K562 (cell line): ENCODE data around the gene PADI1. TPM values are rescaled to one million over a fixed set of nuclear protein-coding genes. Genes with fewer than 3 reads are reported as not detected.

Source experiments
- CBFB ChIP-seq: sonication (generic); formaldehyde crosslinking; IDR thresholded peaks from 2 replicates; pipeline ENCODE4 v1.4.0; 2020; ENCODE audit warnings: mild to moderate bottlenecking, missing genetic modification reagents
- JUN ChIP-seq, 2 experiments: sonication (generic) in 1 of 2; formaldehyde crosslinking in 1 of 2; IDR thresholded peaks; 2 replicates each; pipeline versions ENCODE4 v1.6.1 to v1.8.0; 2012 to 2022; ENCODE audit warnings: borderline replicate concordance in 2 of 2, mild to moderate bottlenecking in 2 of 2, improper control_type of control experiment in 1 of 2, low read depth in 1 of 2, low read length in 1 of 2, missing genetic modification reagents in 1 of 2
- PRMT5 ChIP-seq: sonication (generic); formaldehyde crosslinking; IDR thresholded peaks from 2 replicates; pipeline ENCODE4 v1.5.0; 2020; ENCODE audit warnings: missing genetic modification reagents
- RBM17 ChIP-seq: fragments of 200-400 bp; formaldehyde crosslinking; IDR thresholded peaks from 2 replicates; pipeline ENCODE4 v1.6.1; 2017; ENCODE audit warnings: low read depth, mild to moderate bottlenecking, low read length, borderline replicate concordance
- RFX1 ChIP-seq: fragments of 450-650 bp; IDR thresholded peaks from 2 replicates; pipeline ENCODE4 v1.6.1; 2016; ENCODE audit warnings: mild to moderate bottlenecking, moderate library complexity
- SNRNP70 ChIP-seq: fragments of 200-400 bp; formaldehyde crosslinking; optimal IDR thresholded peaks from 2 replicates; pipeline ENCODE3; 2017; ENCODE audit warnings: low read depth, low read length
- ZNF121 ChIP-seq: sonication (generic); formaldehyde crosslinking; conservative IDR thresholded peaks from 2 replicates; pipeline ENCODE4 v1.8.0; 2022; ENCODE audit warnings: missing genetic modification reagents
- ZNF146 ChIP-seq: IDR thresholded peaks from one replicate; pipeline ENCODE4 v1.6.1; 2018; ENCODE audit warnings: missing compliant biosample characterization; ENCODE audit not compliant: unreplicated experiment
- ZNF740 ChIP-seq, 3 experiments: fragments of 200-800 bp in 1 of 3; sonication (Bioruptor generic) in 1 of 3; sonication (generic) in 1 of 3; formaldehyde crosslinking in 1 of 3; IDR thresholded peaks; 2 replicates each; pipeline versions ENCODE4 v1.6.1 to v1.8.0; 2016 to 2022; ENCODE audit warnings: mild to moderate bottlenecking in 2 of 3, missing compliant biosample characterization in 2 of 3, missing genetic modification characterization in 2 of 3, missing genetic modification reagents in 1 of 3
- polyA plus RNA-seq, 8 experiments: library from polyadenylated mRNA; depleted of rRNA in 4 of 8; stranded (reverse) in 5 of 8; unstranded in 3 of 8; fragments of >200 nt; fragmentation: Nextera tagmentation in 2 of 8; fragmentation: Illumina TruSeq in 1 of 8; extraction: Ambion mirVana in 2 of 8; extraction: Trizol in 1 of 8; gene quantifications; 2 replicates each; pipeline versions ENCODE4 v1.2.1 to v1.2.3, GENCODE V29; 2011 to 2014; ENCODE audit warnings: inconsistent platforms in 1 of 8, missing spikeins in 1 of 8
- total RNA-seq, 7 experiments: library from RNA; depleted of rRNA in 6 of 7; stranded (reverse); fragments of >200 nt in 6 of 7; fragmentation: Illumina TruSeq in 2 of 7; extraction: Trizol in 2 of 7; gene quantifications; 2 replicates each; pipeline versions ENCODE4 v1.2.1 to v1.2.3, GENCODE V29; 2011 to 2021; ENCODE audit warnings: low replicate concordance in 1 of 7
- TF ChIP-seq, protein P1 (sequence below), 2 experiments: fragments of 450-650 bp in 1 of 2; sonication (generic) in 1 of 2; formaldehyde crosslinking in 1 of 2; IDR thresholded peaks; 2 replicates each; pipeline versions ENCODE4 v1.7.1 to v1.9.0; 2016 to 2022; ENCODE audit warnings: inconsistent platforms in 1 of 2, mild to moderate bottlenecking in 1 of 2, missing genetic modification reagents in 1 of 2

PADI1 gene
- total and polyA plus RNA-seq, 9 of the 15 experiments (the other 6 are each of a cell fraction or from before 2014, with no cell fraction given): not detected

DNA sequence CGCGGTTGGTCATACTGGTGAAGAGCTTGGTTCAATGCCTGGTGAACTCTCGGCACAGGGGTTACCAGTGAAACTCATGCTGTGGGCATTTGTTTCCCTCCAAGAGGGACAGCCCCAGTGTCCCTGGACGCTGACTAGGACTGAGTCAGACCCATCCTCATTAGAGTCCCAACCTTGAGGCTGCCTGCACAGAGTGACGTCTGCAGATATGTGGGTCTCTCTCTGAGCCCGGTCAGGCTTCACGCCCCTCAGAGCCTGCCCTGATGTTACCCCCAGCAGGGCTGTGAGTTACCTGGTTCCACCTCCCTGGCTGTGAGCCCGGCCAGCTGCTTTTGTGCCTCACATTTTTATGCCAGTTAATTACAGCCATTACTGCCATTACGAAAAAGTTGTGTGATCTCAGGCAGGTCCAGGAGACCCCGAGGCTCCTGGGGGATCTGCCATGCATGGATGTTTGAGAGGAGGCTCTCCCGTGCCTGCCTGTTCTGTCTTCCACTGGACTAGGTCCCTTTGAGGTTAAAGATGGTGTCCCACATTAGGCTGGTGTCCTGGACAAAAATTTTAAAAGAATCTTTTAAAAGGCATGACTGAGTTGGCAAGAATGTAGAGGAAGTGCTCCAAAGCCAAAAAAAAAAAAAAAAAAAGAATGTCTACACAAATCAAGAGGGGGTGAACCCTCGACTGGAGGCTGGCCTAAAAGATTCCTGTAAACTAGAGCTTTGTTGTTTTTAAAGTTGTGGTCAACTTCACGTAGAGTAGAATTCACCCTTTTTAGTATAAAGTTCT lies 36.6 kb upstream of the PADI1 start (continued):
- TF ChIP-seq, protein P1, sequence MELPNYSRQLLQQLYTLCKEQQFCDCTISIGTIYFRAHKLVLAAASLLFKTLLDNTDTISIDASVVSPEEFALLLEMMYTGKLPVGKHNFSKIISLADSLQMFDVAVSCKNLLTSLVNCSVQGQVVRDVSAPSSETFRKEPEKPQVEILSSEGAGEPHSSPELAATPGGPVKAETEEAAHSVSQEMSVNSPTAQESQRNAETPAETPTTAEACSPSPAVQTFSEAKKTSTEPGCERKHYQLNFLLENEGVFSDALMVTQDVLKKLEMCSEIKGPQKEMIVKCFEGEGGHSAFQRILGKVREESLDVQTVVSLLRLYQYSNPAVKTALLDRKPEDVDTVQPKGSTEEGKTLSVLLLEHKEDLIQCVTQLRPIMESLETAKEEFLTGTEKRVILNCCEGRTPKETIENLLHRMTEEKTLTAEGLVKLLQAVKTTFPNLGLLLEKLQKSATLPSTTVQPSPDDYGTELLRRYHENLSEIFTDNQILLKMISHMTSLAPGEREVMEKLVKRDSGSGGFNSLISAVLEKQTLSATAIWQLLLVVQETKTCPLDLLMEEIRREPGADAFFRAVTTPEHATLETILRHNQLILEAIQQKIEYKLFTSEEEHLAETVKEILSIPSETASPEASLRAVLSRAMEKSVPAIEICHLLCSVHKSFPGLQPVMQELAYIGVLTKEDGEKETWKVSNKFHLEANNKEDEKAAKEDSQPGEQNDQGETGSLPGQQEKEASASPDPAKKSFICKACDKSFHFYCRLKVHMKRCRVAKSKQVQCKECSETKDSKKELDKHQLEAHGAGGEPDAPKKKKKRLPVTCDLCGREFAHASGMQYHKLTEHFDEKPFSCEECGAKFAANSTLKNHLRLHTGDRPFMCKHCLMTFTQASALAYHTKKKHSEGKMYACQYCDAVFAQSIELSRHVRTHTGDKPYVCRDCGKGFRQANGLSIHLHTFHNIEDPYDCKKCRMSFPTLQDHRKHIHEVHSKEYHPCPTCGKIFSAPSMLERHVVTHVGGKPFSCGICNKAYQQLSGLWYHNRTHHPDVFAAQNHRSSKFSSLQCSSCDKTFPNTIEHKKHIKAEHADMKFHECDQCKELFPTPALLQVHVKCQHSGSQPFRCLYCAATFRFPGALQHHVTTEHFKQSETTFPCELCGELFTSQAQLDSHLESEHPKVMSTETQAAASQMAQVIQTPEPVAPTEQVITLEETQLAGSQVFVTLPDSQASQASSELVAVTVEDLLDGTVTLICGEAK (IDR thresholded peaks at IDR 0.05): no peak
- TF ChIP-seq, protein P1 (CRISPR knock-in tag; IDR thresholded peaks at IDR 0.05): no peak
- no peak for TF ChIP-seq CBFB (CRISPR knock-in tag)
- no peak for TF ChIP-seq ZNF121 (CRISPR knock-in tag)
- no peak for TF ChIP-seq RBM17
- TF ChIP-seq ZNF740 (CRISPR knock-in tag; IDR thresholded peaks at IDR 0.05): no peak
- no peak for TF ChIP-seq ZNF740 (tag; IDR thresholded peaks at IDR 0.05)
- no peak for TF ChIP-seq SNRNP70
- TF ChIP-seq JUN (IDR thresholded peaks at IDR 0.05; ENCODE audit: borderline replicate concordance, low read depth, low read length): no peak
- TF ChIP-seq JUN (CRISPR knock-in tag; IDR thresholded peaks at IDR 0.05; ENCODE audit: borderline replicate concordance): no peak
- no peak for TF ChIP-seq ZNF146 (CRISPR knock-in tag)
- no peak for TF ChIP-seq PRMT5 (CRISPR knock-in tag)
- TF ChIP-seq RFX1: no peak
